SH-SY5Y (cell line): ENCODE results near the gene TENT4B.

ENCODE experiments used
- GATA2 ChIP-seq: IDR thresholded peaks from 2 replicates; pipeline ENCODE4 v1.6.1; 2011; ENCODE audit warnings: mild to moderate bottlenecking, low read depth, low read length
- GATA3 ChIP-seq: IDR thresholded peaks from 2 replicates; pipeline ENCODE4 v1.6.1; 2011; ENCODE audit warnings: low read depth, mild to moderate bottlenecking, low read length, moderate library complexity

DNA sequence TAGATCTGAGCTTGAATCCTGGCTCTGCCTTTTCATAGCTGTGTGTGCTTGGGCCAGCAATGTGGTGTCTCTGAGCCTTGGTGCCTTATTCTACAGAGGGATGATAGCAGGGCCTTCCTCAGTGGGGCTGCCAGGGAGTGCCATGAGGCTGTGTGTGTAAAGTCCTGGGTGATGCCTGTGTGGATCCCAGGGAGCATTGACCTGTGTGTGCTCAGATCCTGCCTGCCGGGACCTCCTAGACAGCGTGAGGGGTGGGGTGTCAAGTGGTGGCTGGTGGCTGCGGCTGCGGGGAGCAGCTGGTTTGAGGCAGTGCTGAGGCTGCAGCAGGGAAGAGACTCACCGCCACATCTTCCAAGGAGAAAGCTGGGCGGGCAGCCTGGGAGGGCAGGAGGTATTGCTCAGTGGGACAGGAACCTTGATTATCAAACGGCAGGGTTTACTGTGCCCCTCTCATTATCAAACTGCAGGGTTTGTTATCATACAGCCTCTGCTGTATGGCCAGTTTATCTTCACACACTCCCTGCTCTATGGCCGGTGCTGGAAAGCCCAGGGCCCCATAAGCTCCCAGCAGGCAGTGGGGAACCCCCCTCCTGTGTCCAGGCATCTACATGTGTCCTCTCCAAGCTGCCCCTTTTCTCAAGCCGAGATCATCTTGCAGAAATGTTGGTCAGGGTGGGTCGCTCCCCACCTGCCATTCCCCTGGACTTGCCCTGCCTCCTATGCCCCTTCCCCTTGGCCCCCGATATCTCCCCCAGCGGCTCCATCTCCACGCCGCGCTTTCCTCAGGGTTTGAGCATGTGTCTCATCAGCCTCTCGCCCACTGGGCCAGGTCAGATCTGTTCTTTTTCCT lies 110.2 kb downstream of the TENT4B start:
- TF ChIP-seq GATA3 (no peak), GATA2 (no peak)
